GM18951 (cell line): ENCODE data around the gene NFIA.
"Not testable (repeated sequence)": the region's sequence is repeated elsewhere in the genome, so short reads cannot be mapped to it uniquely, and the experiment has no call there.

ENCODE experiments used
- POLR2A ChIP-seq: IDR thresholded peaks from 4 replicates; pipeline ENCODE4 v1.6.1; 2011; ENCODE audit warnings: mild to moderate bottlenecking; ENCODE audit not compliant: insufficient read length, insufficient read depth; ENCODE audit errors: extremely low read depth
- in situ Hi-C: fragments of 300-500 bp; cut with MboI; formaldehyde crosslinking; loops from one replicate; pipeline ENCODE4 v1.12.0; 2022; ENCODE audit warnings: low sequenced_read_pairs, mixed read lengths, inconsistent platforms; ENCODE audit not compliant: unreplicated experiment

The NFIA gene

GRCh38 chr1:61124696-61125095 lies 42.3 kb downstream of the NFIA start:
- no peak for TF ChIP-seq POLR2A

GRCh38 chr1:61125263-61125662 lies 42.9 kb downstream of the NFIA start:
- in situ Hi-C loops: no loop called here
- TF ChIP-seq POLR2A: no peak

More at GRCh38 chr1:61124696-61125095, 42.3 kb downstream of the NFIA start:
- in situ Hi-C loops: no loop called here

- in situ Hi-C loops: no loop called here
- no peak for TF ChIP-seq POLR2A
Observed at GRCh38 chr1:61125895-61126294, 43.5 kb downstream of the NFIA start.

GRCh38 chr1:61126843-61127242 lies 44.5 kb downstream of the NFIA start:
- in situ Hi-C loops: not testable (repeated sequence)

- in situ Hi-C loops: no loop called here
- no peak for TF ChIP-seq POLR2A
Observed at GRCh38 chr1:61130338-61131000, 48.1 kb downstream of the NFIA start.

GRCh38 chr1:61131248-61131647 lies 48.9 kb downstream of the NFIA start:
- in situ Hi-C loops: no loop called here
- TF ChIP-seq POLR2A: no peak

GRCh38 chr1:61131716-61132115 lies 49.4 kb downstream of the NFIA start:
- in situ Hi-C loops: no loop called here
- no peak for TF ChIP-seq POLR2A

GRCh38 chr1:61132176-61132638 lies 49.8 kb downstream of the NFIA start:
- in situ Hi-C loops: no loop called here
- no peak for TF ChIP-seq POLR2A

- in situ Hi-C loops: no loop called here
- TF ChIP-seq POLR2A: no peak
Observed at GRCh38 chr1:61132645-61133334, 50.4 kb downstream of the NFIA start.

GRCh38 chr1:61133335-61134019 lies 51.1 kb downstream of the NFIA start:
- no peak for TF ChIP-seq POLR2A
- in situ Hi-C loops: no loop called here

- in situ Hi-C loops: no loop called here
- no peak for TF ChIP-seq POLR2A
Observed at GRCh38 chr1:61135291-61135690, 52.9 kb downstream of the NFIA start.

GRCh38 chr1:61138305-61138704 lies 55.9 kb downstream of the NFIA start:
- in situ Hi-C loops: no loop called here
- no peak for TF ChIP-seq POLR2A

GRCh38 chr1:61138921-61139774 lies 56.8 kb downstream of the NFIA start:
- in situ Hi-C loops: no loop called here
- TF ChIP-seq POLR2A: no peak
